GM12891 (cell line): ENCODE data around the gene TSPAN12. TPM values are rescaled to one million over a fixed set of nuclear protein-coding genes. Genes with fewer than 3 reads are reported as not detected.
"Not testable (repeated sequence)": the region's sequence is repeated elsewhere in the genome, so short reads cannot be mapped to it uniquely, and the experiment has no call there.

Experiments used
- DNase-seq: peaks from one replicate; pipeline ENCODE4 v3.0.0; 2011; ENCODE audit warnings: low spot score; ENCODE audit not compliant: insufficient read length
- FAIRE-seq: peaks from 2 replicates; lab custom pipeline; 2011; peaks lifted over from hg19 to GRCh38; lab: Jason Lieb, UNC
- PAX5 ChIP-seq: IDR thresholded peaks from 2 replicates; pipeline ENCODE4 v1.6.1; 2011; ENCODE audit warnings: low read length, moderate library complexity, mild to moderate bottlenecking; ENCODE audit not compliant: insufficient read depth, severe bottlenecking
- POLR2A ChIP-seq: IDR thresholded peaks from 2 replicates; pipeline ENCODE4 v1.6.1; 2011; ENCODE audit warnings: low read depth, low read length, control low read depth
- POLR2AphosphoS5 ChIP-seq: IDR thresholded peaks from 2 replicates; pipeline ENCODE4 v1.6.1; 2011; ENCODE audit warnings: low read depth, low read length, control low read depth
- POU2F2 ChIP-seq: IDR thresholded peaks from 2 replicates; pipeline ENCODE4 v1.6.1; 2011; ENCODE audit warnings: low read depth, mild to moderate bottlenecking, control low read depth, low read length, moderate library complexity
- SPI1 ChIP-seq: IDR thresholded peaks from 2 replicates; pipeline ENCODE4 v1.6.1; 2011; ENCODE audit warnings: low read depth, low read length, control low read depth
- TAF1 ChIP-seq: IDR thresholded peaks from 2 replicates; pipeline ENCODE4 v1.6.1; 2011; ENCODE audit warnings: low read depth, low read length, control low read depth
- polyA plus RNA-seq: library from polyadenylated mRNA; unstranded; fragments of >200 nt; gene quantifications from one replicate; pipeline ENCODE4 v1.2.1, GENCODE V29; 2012; ENCODE audit warnings: low read depth, missing spikeins, inconsistent platforms; ENCODE audit not compliant: missing spikeins

Gene TSPAN12, protein sequence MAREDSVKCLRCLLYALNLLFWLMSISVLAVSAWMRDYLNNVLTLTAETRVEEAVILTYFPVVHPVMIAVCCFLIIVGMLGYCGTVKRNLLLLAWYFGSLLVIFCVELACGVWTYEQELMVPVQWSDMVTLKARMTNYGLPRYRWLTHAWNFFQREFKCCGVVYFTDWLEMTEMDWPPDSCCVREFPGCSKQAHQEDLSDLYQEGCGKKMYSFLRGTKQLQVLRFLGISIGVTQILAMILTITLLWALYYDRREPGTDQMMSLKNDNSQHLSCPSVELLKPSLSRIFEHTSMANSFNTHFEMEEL
- 3.2 TPM for polyA plus RNA-seq

DNA sequence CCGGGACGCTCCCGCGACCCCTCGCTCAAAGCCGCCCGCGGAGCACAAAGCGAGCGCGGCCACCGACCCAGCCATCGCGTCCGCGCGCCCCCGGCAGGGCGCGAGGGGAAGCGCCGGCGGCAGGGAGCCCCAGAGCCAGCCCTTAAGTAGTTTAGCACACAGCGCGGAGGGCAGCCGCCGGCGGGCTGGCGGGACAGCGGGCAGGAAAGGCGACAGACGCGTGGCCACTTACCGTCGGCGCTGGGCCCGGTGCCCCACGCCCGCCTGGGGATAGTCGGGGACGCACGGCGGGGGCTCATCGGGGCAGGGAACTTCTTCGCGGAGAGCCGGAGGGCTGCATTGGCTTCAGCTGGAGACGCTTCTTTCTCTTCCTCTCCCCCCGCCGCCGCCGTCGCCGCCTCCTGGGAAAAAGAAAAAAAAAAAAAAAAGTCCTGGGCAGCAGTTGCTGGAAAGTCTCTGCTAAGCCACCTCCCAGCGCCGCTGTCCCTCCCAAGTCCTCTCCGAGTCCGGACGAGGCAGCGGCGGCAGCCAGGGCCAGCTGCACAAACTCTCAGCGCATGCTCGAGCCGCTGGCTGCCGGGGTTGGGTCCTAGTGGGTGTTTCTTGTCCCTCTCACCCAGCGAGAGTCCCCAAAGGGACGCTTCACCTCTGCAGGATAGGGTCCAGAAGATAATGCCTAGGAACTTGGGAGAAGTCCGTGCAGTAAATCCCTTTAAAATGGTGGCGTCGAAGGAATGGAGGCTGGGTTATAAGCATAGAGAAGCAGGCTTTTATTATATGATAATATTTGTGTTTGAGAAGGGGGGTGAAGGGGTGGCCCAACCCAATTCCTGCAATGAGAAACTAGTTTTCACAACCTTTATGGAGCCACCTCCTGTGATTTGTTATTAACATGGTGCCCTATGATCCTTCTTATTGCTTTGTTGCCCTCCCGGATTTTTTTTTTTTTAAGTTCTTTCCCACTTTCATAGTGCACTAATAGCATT, at the start of gene TSPAN12:
Gene TSPAN12, minus strand, starts transcription at position 557 of the 986 bp plus-strand sequence. CDS start 1,381 bp downstream, outside the sequence.
- FAIRE-seq (peak; percentile 77), DNase-seq (peak; percentile 77)
- TF ChIP-seq SPI1 (no peak), TAF1 (no peak), POLR2A (no peak), PAX5 (no peak), POU2F2 (no peak), POLR2AphosphoS5 (no peak; the same call in 1 of the 2 replicates)

DNA sequence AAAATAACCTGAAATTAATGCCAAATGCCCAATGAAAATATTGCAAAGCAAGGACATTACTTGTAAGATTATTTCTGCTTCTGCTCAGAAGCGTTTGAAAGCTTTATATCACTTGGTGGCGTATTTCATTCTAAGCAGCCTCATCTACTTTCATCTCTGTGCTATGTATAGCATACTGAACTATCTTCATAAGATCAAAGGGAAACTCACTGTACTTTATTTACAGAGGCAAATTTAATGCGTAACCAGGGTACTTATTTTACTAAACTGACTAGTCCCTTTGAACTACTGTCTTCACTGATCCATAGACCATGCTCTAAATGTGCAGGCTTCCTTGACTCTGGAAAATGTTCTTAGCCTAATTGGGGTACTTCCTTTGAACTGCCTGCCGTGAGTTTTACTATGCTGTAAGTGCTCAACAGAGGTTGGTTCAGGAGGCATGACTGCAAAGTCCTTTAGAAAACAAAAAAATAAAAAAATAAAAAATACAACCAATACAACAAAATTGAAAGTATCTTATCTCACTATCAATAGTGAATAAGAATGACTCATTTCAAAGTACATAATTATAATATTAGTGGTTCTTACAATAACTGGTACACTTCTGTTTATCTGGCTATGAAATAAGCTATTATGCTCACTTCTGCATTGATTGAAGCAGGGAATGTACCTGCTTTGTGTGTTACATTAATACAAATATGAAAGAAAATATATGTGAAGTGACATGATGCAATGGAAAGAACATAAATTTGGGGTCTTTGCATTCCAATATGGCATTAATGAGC, 41.0 kb upstream of the TSPAN12 start:
- TF ChIP-seq POLR2AphosphoS5 (no peak), PAX5 (no peak), SPI1 (no peak), POLR2A (no peak), POU2F2 (no peak), TAF1 (no peak)
- FAIRE-seq (no peak), DNase-seq (no peak)

DNA sequence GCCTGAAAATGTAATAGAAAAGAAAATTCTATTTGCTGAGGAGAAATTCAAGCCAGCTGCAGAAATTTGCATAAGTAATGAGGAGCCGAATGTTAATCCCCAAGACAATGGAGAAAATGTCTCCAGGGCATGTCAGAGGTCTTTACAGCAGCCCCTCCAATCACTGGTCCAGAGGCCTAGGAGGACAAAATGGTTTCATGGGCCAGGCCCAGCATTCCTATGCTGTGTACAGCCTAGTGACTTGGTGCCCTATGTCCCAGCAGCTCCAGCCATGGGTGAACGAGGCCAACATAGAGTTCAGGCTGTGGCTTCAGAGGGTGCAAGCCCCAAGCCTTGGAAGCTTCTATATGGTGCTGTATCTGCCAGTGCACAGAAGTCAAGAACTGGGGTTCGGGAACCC, 37.3 kb upstream of the TSPAN12 start:
- not testable (repeated sequence) for FAIRE-seq, DNase-seq

DNA sequence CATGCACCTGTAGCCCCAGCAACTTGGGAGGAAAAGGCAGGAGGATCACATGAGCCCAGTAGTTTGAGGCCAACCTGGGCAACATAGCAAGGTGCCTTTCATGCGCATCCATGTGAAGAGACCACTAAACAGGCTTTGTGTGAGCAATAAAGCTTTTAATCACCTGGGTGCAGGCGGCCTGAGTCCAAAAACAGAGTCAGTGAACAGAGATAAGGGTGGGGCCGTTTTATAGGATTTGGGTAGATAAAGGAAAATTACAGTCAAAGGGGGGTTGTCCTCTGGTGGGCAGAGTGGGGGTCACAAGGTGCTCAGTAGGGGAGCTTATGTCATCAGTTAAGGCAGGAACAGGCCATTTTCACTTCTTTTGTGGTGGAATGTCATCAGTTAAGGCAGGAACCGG, 27.7 kb upstream of the TSPAN12 start:
- not testable (repeated sequence) for DNase-seq, FAIRE-seq

DNA sequence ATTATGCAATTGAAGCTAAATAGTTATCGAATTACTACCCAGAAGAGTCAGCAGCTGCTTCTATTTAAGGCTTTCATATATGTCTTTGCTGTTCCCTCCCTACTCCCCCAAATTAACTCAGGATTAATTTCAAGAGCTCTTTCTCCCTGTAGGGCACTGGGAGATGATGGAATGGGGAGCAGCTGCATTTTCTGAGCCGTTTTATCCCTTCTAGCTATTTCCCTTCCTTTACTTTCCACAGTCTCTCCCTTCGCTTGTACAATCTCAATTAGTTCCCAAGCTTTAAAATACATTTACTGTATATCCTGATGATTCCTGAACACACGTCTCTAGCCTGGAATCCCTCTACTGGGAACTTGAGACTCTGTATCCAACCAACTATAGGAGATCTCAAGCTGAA, 19.8 kb upstream of the TSPAN12 start:
- no peak for FAIRE-seq
- no peak for DNase-seq
- TF ChIP-seq TAF1, result no peak
- no peak for TF ChIP-seq POLR2A
- no peak for TF ChIP-seq POU2F2
- no peak for TF ChIP-seq PAX5
- no peak for TF ChIP-seq SPI1
- no peak for TF ChIP-seq POLR2AphosphoS5

DNA sequence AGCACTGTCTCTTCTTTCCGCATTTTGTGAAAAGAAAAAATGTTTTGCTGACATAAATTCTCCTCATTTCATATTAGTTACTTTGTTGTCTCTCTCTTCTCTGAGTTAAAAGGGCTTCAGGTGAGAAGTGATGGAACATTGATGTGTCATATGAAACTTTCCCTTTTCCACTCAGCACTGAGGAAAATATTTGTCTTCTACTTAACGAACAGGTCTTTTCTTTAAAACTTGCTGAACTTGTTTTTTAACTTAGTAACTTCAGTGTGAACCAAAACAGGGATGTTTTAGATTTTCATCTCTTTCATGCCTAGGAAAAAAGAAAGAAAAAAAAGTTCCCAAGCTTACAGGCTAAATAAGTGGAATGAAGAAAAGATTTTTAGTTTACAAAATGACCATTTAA, 19.0 kb upstream of the TSPAN12 start:
- DNase-seq, result no peak
- TF ChIP-seq PAX5, result no peak
- TF ChIP-seq POLR2A, result no peak
- no peak for TF ChIP-seq TAF1
- FAIRE-seq, result no peak

DNA sequence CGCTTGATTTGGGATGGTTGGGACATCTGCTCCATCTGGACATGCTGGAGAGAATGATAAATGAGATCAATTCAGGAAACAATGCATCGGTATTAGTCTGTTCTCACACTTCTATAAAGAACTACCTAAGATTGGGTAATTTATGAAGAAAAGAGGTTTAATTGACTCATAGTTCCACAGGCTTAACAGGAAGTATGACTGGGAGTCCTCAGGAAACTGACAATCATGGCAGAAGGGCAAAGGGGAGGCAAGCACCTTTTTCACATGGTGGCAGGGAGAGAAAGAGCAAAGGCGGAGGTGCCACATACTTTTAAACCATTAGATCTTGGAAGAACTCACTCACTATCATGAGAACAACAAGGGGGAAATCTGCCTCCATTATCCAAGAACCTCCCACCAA, 16.8 kb upstream of the TSPAN12 start:
- FAIRE-seq (no peak), DNase-seq (no peak)
- TF ChIP-seq POLR2AphosphoS5 (no peak), TAF1 (no peak), POLR2A (no peak), SPI1 (no peak), POU2F2 (no peak), PAX5 (no peak)

DNA sequence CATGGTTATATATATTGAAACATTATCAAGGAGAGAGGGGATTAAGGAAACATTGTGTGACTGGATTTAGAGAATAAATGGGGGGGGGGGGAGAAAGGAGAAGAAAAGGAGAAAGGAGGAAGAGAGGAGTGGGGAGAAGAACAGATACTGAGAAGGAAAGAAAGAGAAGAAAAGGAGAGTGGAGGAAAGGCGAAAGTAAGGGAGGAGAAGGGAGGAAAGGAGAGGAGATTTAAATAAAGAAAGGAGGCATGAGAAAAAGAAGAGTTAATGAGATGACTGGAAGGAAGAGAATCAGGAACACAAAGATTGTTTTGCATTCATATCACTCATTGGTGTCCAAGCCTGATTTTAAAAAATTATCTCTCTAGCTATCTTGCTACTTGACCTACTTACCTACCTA, 16.1 kb upstream of the TSPAN12 start:
- FAIRE-seq (no peak), DNase-seq (no peak)
- TF ChIP-seq POLR2A (no peak), POU2F2 (no peak), TAF1 (no peak), PAX5 (no peak), SPI1 (no peak), POLR2AphosphoS5 (no peak)

DNA sequence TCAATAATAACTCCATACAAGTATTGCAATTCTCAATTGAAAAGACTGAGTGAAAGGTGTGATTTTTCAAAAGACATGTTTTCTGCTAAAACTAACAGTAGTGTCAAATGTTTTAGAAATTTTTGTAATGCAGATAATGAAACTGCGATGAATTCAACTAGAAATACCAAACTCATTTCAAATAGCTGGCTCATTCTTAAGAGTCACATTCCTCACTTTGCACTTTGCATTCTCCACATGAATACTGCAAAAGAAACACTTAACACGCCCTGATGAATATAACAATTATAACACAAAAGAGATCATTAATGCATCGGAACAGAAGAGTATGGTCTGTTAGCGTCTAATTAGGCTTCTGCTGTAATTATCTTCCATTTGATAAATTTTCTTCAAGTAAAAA, 15.5 kb upstream of the TSPAN12 start:
- DNase-seq (no peak), FAIRE-seq (no peak)
- TF ChIP-seq SPI1, result no peak
- TF ChIP-seq PAX5, result no peak
- no peak for TF ChIP-seq POU2F2
